Stomach smooth muscle (tissue), 2 donors: ENCODE measurements around the gene GOLGA6D.
"Not testable (repeated sequence)": the region's sequence is repeated elsewhere in the genome, so short reads cannot be mapped to it uniquely, and the experiment has no call there.

ENCODE experiments used
- H3K27ac ChIP-seq: one replicate; pipeline ENCODE4 v1.7.0; 2013; ENCODE audit warnings: mild to moderate bottlenecking, low read length, inconsistent platforms
- H3K27me3 ChIP-seq, 2 donors: one replicate each; pipeline ENCODE4 v1.7.0; 2013; ENCODE audit warnings: low read length in 2 of 2; ENCODE audit not compliant: insufficient read depth in 2 of 2, control insufficient read depth in 1 of 2
- H3K36me3 ChIP-seq, 2 donors: one replicate each; pipeline ENCODE4 v1.7.0; 2013; ENCODE audit warnings: low read length in 2 of 2; ENCODE audit not compliant: control insufficient read depth in 2 of 2, insufficient read depth in 2 of 2
- H3K4me1 ChIP-seq: one replicate; pipeline ENCODE4 v1.7.0; 2013; ENCODE audit warnings: low read length; ENCODE audit not compliant: control insufficient read depth, insufficient read depth
- H3K4me3 ChIP-seq, 2 donors: one replicate each; pipeline ENCODE4 v1.7.0; 2013; ENCODE audit warnings: low read length in 2 of 2
- H3K9ac ChIP-seq, 2 donors: one replicate each; pipeline ENCODE4 v1.7.0; 2013; ENCODE audit warnings: low read length in 2 of 2, mild to moderate bottlenecking in 1 of 2
- H3K9me3 ChIP-seq, 2 donors: one replicate each; pipeline ENCODE4 v1.7.0; 2013; ENCODE audit warnings: low read length in 2 of 2; ENCODE audit not compliant: control insufficient read depth in 2 of 2
- donor health status: healthy.
- donor health status: Pancreatic carcinoma.

The GOLGA6D gene

DNA sequence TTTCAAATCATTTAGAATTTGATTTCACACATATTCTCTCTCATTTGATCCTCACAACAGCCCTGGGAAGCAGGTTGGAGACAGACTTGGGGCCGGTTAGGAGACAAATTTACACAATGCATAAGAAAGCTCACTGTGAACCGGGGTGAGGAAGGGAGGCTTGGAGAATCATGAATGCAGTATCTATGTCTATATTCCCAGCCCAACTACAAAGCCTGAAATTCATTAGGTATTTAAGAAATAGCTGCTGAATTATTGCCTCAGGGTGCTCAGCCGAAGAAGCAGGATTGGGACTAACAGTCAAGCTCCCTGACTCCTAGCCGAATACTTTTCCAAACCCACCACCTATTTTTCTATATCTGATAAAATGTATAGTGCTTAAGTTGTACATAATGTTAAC, 32.9 kb upstream of the GOLGA6D start:
- Histone ChIP-seq H3K36me3 (no peaks in the 10 kb centered on the region), H3K4me1 (no peaks in the 10 kb centered on the region), H3K27me3 (peaks cover 6 to 10% of the 10 kb centered on the region in 2 donors), H3K9ac (no peak overlapping the region), H3K4me3 (no peak overlapping the region), H3K27ac (no peak overlapping the region), H3K9me3 (no peaks in the 10 kb centered on the region)

DNA sequence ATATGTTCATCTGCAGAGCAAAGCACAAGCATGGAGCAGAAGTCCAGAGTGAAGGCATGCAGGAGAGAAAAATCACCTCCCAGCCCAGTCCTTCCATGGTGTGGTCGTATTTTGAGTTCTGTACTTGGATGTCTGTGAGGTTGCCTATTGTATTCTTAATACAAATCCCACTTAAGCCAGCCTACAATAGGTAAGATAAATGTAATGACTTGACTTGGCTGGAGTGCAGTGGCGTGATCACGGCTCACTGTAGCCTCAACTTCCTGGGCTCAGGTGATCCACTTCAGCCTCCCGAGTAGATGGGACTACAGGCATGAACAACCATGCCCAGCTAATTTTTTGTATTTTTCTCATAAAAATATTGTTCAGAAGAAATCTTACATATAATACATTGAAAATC, 31.3 kb upstream of the GOLGA6D start:
- not testable (repeated sequence) for H3K9me3 ChIP-seq, H3K27ac ChIP-seq, H3K27me3 ChIP-seq, H3K4me3 ChIP-seq, H3K4me1 ChIP-seq, H3K9ac ChIP-seq, H3K36me3 ChIP-seq

DNA sequence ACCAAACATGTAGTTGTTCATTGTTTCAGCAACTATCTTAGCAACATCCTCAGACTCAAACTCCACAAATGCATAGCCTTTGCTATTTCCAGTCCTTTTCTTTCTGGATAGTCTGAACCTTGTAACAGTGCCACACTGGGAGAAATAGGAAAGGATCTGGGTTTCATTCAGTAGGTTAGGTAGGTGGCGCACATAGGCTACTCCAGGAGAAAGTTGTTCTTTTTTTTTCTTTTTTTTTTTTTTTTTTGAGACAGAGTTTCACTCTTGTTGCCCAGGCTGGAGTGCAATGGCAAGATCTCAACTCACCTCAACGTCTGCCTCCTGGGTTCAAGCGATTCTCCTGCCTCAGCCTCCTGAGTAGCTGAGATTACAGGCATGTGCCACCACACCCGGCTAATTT, 30.4 kb upstream of the GOLGA6D start:
- H3K9me3 ChIP-seq, H3K27ac ChIP-seq, H3K27me3 ChIP-seq, H3K36me3 ChIP-seq, H3K4me3 ChIP-seq, H3K9ac ChIP-seq, H3K4me1 ChIP-seq: not testable (repeated sequence)

DNA sequence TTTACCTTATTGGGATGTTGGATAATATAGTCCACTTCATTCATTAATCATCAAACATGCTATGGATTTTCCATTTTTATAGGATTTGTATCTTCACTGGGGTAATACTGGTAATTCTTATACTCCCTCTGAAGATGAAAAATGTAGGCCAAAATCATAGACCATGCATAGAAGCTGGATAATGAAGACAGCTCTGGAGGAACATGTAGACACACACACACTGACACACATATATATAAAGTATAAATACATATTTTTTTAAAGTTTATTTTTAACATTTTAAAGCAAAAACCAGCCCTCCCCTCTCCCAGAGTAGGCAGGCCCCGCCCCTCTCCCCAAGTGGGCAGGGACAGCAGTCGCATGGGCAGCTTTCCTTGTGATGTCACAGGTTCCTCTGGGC, 24.6 kb upstream of the GOLGA6D start, which contains the start of gene GOLGA6C:
GOLGA6C (plus strand) TSS at position 301 of the 400 bp plus-strand sequence. CDS start 265 bp downstream, outside the sequence.
- not testable (repeated sequence) for H3K36me3 ChIP-seq, H3K9me3 ChIP-seq, H3K27me3 ChIP-seq, H3K4me3 ChIP-seq, H3K4me1 ChIP-seq, H3K9ac ChIP-seq, H3K27ac ChIP-seq

DNA sequence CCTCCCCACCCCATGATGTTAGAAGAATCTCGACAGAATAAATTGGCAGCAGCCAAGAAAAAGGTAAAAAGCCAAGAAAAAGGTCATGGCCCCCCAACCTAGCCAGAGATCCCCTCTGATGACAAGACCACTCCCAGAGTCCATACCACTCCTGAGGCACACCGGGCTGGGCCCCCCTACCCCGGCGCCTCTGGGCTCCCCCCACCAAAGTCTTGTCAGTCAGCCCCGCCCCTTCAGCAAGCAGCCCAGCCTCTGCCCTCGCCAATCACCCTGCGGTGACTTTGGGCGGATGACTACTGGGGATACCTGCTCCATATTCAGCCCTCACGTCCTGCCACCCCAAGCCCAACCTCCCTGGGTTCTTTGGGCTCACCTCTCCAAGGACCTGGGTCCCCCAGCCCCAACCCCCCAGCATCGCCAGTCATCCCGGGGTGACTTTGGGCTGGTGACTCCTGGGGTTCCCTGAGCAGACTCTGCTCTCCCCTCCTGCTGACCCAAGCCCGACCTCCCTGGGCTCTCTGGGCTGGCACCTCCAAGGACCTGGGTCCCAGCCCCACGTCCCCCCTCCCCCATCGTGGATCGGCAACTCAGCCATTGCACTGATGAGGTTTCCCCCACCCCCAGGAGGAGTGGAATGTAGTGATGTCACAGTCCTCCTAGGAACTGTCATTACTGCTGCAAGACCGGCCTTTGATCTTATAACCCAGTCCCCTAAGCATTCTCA, 23.9 kb upstream of the GOLGA6D start:
- not testable (repeated sequence) for H3K27me3 ChIP-seq, H3K9me3 ChIP-seq, H3K4me1 ChIP-seq, H3K27ac ChIP-seq, H3K4me3 ChIP-seq, H3K36me3 ChIP-seq, H3K9ac ChIP-seq

DNA sequence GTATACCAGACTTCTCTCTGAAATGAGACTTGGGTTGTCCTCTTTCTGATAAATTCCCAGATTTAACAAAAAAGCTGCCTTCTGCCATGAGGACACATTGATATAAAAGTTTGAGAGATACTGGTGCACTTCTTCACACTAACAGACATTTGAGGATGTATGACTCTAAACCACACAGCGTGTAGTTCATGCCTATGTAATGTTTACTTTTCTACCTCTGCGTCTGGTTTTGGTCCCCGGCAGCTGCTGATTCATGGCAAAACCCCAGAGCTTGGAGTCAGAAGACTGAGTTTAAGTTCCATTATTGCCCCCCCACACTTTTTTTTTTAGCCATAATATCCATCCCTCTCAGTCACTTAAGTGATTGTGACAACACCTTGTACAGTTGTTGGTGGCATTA, 22.8 kb upstream of the GOLGA6D start:
- not testable (repeated sequence) for H3K27ac ChIP-seq, H3K4me3 ChIP-seq, H3K36me3 ChIP-seq, H3K4me1 ChIP-seq, H3K27me3 ChIP-seq, H3K9ac ChIP-seq, H3K9me3 ChIP-seq

DNA sequence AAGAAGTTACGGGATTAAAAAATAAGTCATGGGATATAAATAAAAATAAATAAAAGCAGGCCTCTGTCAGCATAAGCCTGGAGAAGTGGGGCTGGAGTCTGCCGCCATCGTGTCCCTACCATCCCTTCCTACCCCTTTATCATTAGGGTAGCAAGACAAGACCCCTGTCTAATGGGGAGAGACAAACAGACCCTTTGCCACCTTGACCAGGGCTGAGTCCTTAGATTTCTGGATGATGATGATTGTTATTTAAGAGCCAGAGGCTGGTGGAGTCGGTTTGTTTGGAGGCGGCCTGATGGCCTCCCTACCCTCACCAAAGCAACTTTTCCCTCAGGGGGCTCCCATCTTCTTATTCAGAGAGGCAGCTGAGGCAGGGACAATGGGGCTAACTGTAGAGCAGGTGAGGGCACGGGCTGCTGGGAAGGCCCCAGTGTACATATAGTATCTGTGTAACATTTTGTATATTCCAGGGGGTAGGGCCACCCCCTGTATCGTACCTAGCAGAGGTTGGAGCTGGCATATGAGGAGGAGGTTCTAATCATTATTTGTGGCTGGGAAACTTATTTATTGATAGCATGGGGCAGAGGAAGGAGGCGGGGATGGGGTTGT, 8.8 kb upstream of the GOLGA6D start:
- H3K4me3 ChIP-seq, H3K9ac ChIP-seq, H3K36me3 ChIP-seq, H3K4me1 ChIP-seq, H3K27me3 ChIP-seq, H3K9me3 ChIP-seq, H3K27ac ChIP-seq: not testable (repeated sequence)

DNA sequence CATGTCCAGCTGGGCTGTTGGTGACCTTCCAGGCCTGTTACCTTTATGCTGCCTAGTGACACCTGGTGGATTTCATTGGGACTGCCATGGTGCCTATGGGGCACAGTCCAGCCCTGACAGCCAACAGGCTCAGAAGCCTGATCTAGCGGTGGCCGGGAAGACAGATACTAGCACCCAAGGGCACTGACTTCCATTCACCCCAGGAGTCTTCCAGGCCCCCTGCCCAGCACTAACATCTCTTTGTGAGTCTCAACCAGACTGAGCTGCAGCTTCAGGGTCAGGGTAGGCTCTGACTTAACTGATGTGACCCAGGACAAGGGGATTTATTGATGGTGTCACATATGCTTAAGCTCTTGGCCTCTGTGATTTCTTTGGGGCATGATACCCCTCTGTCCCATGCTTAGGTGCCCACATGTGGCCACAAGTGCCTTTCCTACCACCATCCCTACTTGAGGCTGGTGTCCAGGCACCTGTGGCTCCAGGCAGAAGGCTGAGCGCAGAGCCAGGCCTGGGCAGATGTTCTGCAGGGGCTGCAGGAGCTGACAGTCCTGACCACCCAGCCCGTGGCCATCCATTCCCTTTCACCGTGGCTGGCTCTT, 8.0 kb upstream of the GOLGA6D start:
- H3K9ac ChIP-seq, result not testable (repeated sequence)

DNA sequence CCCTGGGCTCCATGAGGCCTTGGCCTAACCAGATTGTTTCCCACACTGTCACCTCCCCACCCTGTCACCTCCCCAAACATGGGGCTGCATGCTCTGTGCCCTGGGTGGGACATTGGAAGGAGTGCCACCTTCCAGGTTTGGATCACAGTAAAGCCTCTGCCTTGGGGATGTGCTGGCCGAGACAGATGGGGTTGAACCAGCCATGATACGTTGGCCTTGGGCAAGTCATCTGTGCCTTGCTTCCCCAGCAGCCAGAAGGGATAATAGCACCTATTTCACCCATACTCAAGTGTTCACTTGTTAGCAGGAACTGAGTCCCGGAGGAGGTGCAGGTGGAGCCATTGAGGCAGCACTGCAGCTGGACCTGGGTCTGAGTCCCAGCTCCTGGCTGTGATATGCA, 7.0 kb upstream of the GOLGA6D start:
- H3K4me3 ChIP-seq, H3K4me1 ChIP-seq, H3K27me3 ChIP-seq, H3K9ac ChIP-seq, H3K9me3 ChIP-seq, H3K36me3 ChIP-seq, H3K27ac ChIP-seq: not testable (repeated sequence)

More for the DNA sequence above, 8.0 kb upstream of the GOLGA6D start:
- H3K36me3 ChIP-seq, H3K27me3 ChIP-seq, H3K9me3 ChIP-seq, H3K4me1 ChIP-seq, H3K27ac ChIP-seq, H3K4me3 ChIP-seq: not testable (repeated sequence)

DNA sequence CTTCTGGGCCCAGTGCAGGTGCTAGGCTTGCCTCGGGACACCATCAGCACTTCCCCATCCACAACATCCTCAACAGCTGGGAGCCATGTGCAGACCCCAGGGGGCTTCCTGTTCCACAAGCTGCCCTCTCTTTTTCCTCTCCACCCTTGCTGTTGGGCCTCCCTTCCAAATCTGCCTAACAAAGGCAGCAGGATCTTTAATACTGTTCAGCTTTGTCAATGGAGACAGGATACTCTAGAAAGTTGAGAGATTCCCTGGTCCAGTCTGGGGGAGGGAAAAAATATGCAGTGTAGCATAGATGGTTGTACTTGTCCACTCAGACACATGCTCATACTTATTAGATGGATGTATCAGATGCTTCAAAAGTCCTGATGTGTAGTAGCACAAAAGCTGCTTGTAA, 4.1 kb upstream of the GOLGA6D start:
- H3K27ac ChIP-seq, H3K9me3 ChIP-seq, H3K4me3 ChIP-seq, H3K27me3 ChIP-seq, H3K4me1 ChIP-seq, H3K36me3 ChIP-seq, H3K9ac ChIP-seq: not testable (repeated sequence)

DNA sequence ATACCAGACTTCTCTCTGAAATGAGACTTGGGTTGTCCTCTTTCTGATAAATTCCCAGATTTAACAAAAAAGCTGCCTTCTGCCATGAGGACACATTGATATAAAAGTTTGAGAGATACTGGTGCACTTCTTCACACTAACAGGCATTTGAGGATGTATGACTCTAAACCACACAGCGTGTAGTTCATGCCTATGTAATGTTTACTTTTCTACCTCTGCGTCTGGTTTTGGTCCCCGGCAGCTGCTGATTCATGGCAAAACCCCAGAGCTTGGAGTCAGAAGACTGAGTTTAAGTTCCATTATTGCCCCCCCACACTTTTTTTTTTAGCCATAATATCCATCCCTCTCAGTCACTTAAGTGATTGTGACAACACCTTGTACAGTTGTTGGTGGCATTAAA, 1.5 kb downstream of the GOLGA6D start:
- H3K9me3 ChIP-seq, H3K36me3 ChIP-seq, H3K4me1 ChIP-seq, H3K9ac ChIP-seq, H3K27me3 ChIP-seq, H3K4me3 ChIP-seq, H3K27ac ChIP-seq: not testable (repeated sequence)
